Small intestine (tissue), 7 donors: ENCODE measurements around the gene RTP3. TPM values are rescaled to one million over a fixed set of nuclear protein-coding genes. Genes with fewer than 3 reads are reported as not detected.
"Not testable (repeated sequence)": the region's sequence is repeated elsewhere in the genome, so short reads cannot be mapped to it uniquely, and the experiment has no call there.

Experiments
- DNase-seq, 2 donors: peaks; one replicate each; pipeline versions ENCODE4 v3.0.0 to v3.0.0-alpha.2; 2013
- FAIRE-seq: peaks from 2 replicates; lab custom pipeline; 2012; peaks lifted over from hg19 to GRCh38; lab: Jason Lieb, UNC
- H3K27ac ChIP-seq, 3 donors: one replicate each; pipeline ENCODE4 v1.5.1; 2013; ENCODE audit warnings: low read length in 2 of 3, mild to moderate bottlenecking in 2 of 3, control low read depth in 1 of 3, inconsistent platforms in 1 of 3, low read depth in 1 of 3, moderate library complexity in 1 of 3
- H3K27me3 ChIP-seq, 3 donors: one replicate each; pipeline ENCODE4 v1.6.1; 2013; ENCODE audit warnings: low read length in 3 of 3, inconsistent platforms in 1 of 3; ENCODE audit not compliant: control insufficient read depth in 3 of 3, insufficient read depth in 3 of 3
- H3K36me3 ChIP-seq, 3 donors: one replicate each; pipeline ENCODE4 v1.6.1; 2013; ENCODE audit warnings: low read length in 3 of 3, inconsistent platforms in 1 of 3, low read depth in 1 of 3, mild to moderate bottlenecking in 1 of 3, moderate library complexity in 1 of 3; ENCODE audit not compliant: control insufficient read depth in 3 of 3, insufficient read depth in 2 of 3
- H3K4me1 ChIP-seq, 3 donors: one replicate each; pipeline ENCODE4 v1.6.1; 2013; ENCODE audit warnings: low read length in 2 of 3, inconsistent platforms in 1 of 3, low read depth in 1 of 3, mild to moderate bottlenecking in 1 of 3, moderate library complexity in 1 of 3; ENCODE audit not compliant: control insufficient read depth in 3 of 3, insufficient read depth in 2 of 3
- H3K4me3 ChIP-seq, 3 donors: one replicate each; pipeline ENCODE4 v1.5.1; 2013; ENCODE audit warnings: low read length in 3 of 3, control low read depth in 1 of 3, inconsistent platforms in 1 of 3, low read depth in 1 of 3, mild to moderate bottlenecking in 1 of 3, moderate library complexity in 1 of 3
- H3K9me3 ChIP-seq, 2 donors: one replicate each; pipeline ENCODE4 v1.6.1; 2013; ENCODE audit warnings: low read depth in 1 of 2, low read length in 1 of 2; ENCODE audit not compliant: control insufficient read depth in 2 of 2, insufficient read depth in 1 of 2
- WGBS, 3 donors: extraction: QIAGEN DNeasy Blood & Tissue Kit; methylation state at CpG; one replicate each; pipeline ENCODE4 v1.1.7; 2013; 5-methylcytosine and 5-hydroxymethylcytosine counted together
- polyA plus RNA-seq, 4 donors: library from polyadenylated mRNA; stranded (reverse) in 3 of 4; unstranded in 1 of 4; fragments of 200-250 nt in 3 of 4; fragments of 120-200 nt in 1 of 4; gene quantifications; one replicate each; pipeline versions ENCODE4 v1.2.1 to v1.2.3, GENCODE V29; 2013
- donor health status: healthy with polysubstance abuse.
- donor health status: control.
- donor health status: control.
- donor health status: Bipolar disorder and iron deficiency.
- donor health status: healthy.

The RTP3 gene
- polyA plus RNA-seq, 4 donors, result 0.06 TPM; not detected in 3

GRCh38 chr3:46491089-46492070, 6.4 kb upstream of the RTP3 start:
- FAIRE-seq, result no peak

GRCh38 chr3:46492890-46493547, 4.8 kb upstream of the RTP3 start:
- FAIRE-seq, result no peak
- peak in 1 of 2 donors; percentile 47 for DNase-seq
- H3K4me3 ChIP-seq, result no peak overlapping the region
- peaks cover 0 to 6% (median 0%) of the 10 kb centered on the region in 3 donors for H3K4me1 ChIP-seq
- no peaks in the 10 kb centered on the region for H3K36me3 ChIP-seq
- 66 to 81% (median 78%) methylated on average over 6 of the region's 6 CpGs for WGBS, 3 donors
- H3K27ac ChIP-seq, result no peak overlapping the region
- H3K9me3 ChIP-seq, result peaks cover 0 to 1% of the 10 kb centered on the region in 2 donors
- H3K27me3 ChIP-seq, result no peaks in the 10 kb centered on the region

More at GRCh38 chr3:46491089-46492070, 6.4 kb upstream of the RTP3 start:
- Histone ChIP-seq H3K27me3 (no peaks in the 10 kb centered on the region), H3K4me3 (no peak overlapping the region), H3K27ac (no peak overlapping the region), H3K9me3 (peaks cover 0 to 6% of the 10 kb centered on the region in 2 donors), H3K36me3 (no peaks in the 10 kb centered on the region), H3K4me1 (peaks cover 0 to 9% (median 0%) of the 10 kb centered on the region in 3 donors)
- 78 to 82% (median 80%) methylated on average over 11 of the region's 11 CpGs for WGBS, 3 donors
- no peak for DNase-seq

GRCh38 chr3:46494491-46494890, 3.3 kb upstream of the RTP3 start:
- not testable (repeated sequence) for H3K4me3 ChIP-seq, H3K27me3 ChIP-seq, H3K27ac ChIP-seq, DNase-seq, H3K36me3 ChIP-seq, H3K4me1 ChIP-seq, H3K9me3 ChIP-seq, FAIRE-seq
- 95 to 97% (median 96%) methylated on average over 5 to 32 of the region's 33 CpGs for WGBS, 3 donors

GRCh38 chr3:46495901-46496456, 1.8 kb upstream of the RTP3 start:
- no peak for DNase-seq
- H3K27me3 ChIP-seq, result no peaks in the 10 kb centered on the region
- no peaks in the 10 kb centered on the region for H3K36me3 ChIP-seq
- H3K9me3 ChIP-seq, result no peaks in the 10 kb centered on the region
- WGBS, 3 donors, result 85 to 93% (median 87%) methylated on average over 5 of the region's 5 CpGs
- no peak for FAIRE-seq
- no peak overlapping the region for H3K4me3 ChIP-seq
- H3K4me1 ChIP-seq, result no peaks in the 10 kb centered on the region
- no peak overlapping the region for H3K27ac ChIP-seq

GRCh38 chr3:46496746-46497555, 825 bp upstream of the RTP3 start:
- Histone ChIP-seq H3K4me3 (no peak overlapping the region), H3K27ac (no peak overlapping the region), H3K36me3 (no peaks in the 10 kb centered on the region), H3K4me1 (no peaks in the 10 kb centered on the region), H3K9me3 (no peaks in the 10 kb centered on the region), H3K27me3 (no peaks in the 10 kb centered on the region)
- DNase-seq, result peak in 1 of 2 donors; percentile 38
- no peak for FAIRE-seq
- WGBS, 3 donors, result 55 to 64% (median 61%) methylated on average over 9 of the region's 9 CpGs

- FAIRE-seq (no peak), DNase-seq (no peak)
- Histone ChIP-seq H3K9me3 (no peaks in the 10 kb centered on the region), H3K27ac (no peak overlapping the region), H3K4me3 (no peak overlapping the region), H3K4me1 (no peaks in the 10 kb centered on the region), H3K36me3 (no peaks in the 10 kb centered on the region), H3K27me3 (no peaks in the 10 kb centered on the region)
- 70 to 81% (median 76%) methylated on average over 6 of the region's 6 CpGs for WGBS, 3 donors
Observed at GRCh38 chr3:46498916-46499519, 1.2 kb downstream of the RTP3 start.

- no peak overlapping the region for H3K27ac ChIP-seq
- 69 to 78% (median 74%) methylated on average over 5 of the region's 5 CpGs for WGBS, 3 donors
- H3K9me3 ChIP-seq, result no peaks in the 10 kb centered on the region
- no peak for FAIRE-seq
- no peak overlapping the region for H3K4me3 ChIP-seq
- H3K27me3 ChIP-seq, result no peaks in the 10 kb centered on the region
- DNase-seq, result no peak
- H3K4me1 ChIP-seq, result no peaks in the 10 kb centered on the region
- H3K36me3 ChIP-seq, result no peaks in the 10 kb centered on the region
Observed at GRCh38 chr3:46500656-46501635, 3.2 kb downstream of the RTP3 start.
